GM21526 (cell line): ENCODE measurements around the gene ITGA11.

Source experiments
- ATAC-seq: cut with Tn5 transposase; IDR thresholded peaks from one replicate; pipeline ENCODE4 v1.9.1; 2021; ENCODE audit warnings: moderate library complexity; ENCODE audit not compliant: unreplicated experiment, low FRiP score

The ITGA11 gene

GRCh38 chr15:68302729-68303128, 129.2 kb downstream of the ITGA11 start:
- ATAC-seq: no peak

- ATAC-seq: no peak
These were observed 130.7 kb downstream of the ITGA11 start for GRCh38 chr15:68301301-68301700.

- no peak for ATAC-seq
These were observed 131.6 kb downstream of the ITGA11 start for GRCh38 chr15:68300115-68300940.

- peak; percentile 3 for ATAC-seq
These were observed 132.5 kb downstream of the ITGA11 start for GRCh38 chr15:68299436-68299835.

DNA sequence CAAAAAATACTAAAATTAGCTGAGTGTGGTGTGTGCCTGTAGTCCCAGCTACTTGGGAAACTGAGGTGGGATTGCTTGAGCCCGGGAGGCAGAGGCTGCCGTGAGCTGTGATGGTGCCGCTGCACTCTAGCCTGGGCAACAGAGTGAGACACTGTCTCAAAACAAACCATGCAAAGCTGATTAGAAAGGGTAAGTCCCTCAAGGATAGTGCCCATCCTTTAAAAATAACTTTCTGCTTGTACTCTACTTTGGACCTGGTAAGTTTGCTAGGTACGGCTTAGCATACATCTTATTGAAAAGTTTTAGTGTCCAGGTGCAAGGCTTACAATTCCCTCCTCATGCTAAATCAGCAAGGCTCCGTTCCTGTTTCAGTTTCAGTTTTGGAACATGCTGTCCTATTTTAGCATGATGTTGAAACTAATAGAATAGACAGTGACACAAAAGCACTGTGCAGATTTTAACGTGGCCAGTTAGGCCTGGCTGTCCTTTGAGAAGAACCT, 133.0 kb downstream of the ITGA11 start:
- peak; percentile 74 for ATAC-seq

- no peak for ATAC-seq
These were observed 133.6 kb downstream of the ITGA11 start for GRCh38 chr15:68298336-68298735.

- ATAC-seq: no peak
These were observed 136.8 kb downstream of the ITGA11 start for GRCh38 chr15:68295014-68295805.

DNA sequence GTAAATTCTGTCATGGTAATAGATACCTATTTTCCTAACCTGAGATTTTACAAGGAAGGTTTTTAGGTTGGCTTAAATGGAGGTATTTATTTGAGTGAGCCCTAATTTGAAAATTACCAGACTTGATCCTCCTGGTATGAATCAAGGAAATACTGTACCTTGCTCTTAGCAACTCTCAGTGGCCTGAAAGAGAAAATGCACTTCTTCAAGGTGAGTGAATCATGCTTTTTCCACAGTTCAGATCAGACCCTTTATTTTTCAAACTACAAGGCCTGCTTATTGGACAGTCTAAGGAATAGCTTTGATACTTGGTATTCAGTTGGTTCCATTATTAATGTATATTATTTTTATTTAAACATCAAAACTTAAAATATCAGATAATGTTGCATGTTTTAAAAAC, 139.0 kb downstream of the ITGA11 start:
- ATAC-seq: no peak

DNA sequence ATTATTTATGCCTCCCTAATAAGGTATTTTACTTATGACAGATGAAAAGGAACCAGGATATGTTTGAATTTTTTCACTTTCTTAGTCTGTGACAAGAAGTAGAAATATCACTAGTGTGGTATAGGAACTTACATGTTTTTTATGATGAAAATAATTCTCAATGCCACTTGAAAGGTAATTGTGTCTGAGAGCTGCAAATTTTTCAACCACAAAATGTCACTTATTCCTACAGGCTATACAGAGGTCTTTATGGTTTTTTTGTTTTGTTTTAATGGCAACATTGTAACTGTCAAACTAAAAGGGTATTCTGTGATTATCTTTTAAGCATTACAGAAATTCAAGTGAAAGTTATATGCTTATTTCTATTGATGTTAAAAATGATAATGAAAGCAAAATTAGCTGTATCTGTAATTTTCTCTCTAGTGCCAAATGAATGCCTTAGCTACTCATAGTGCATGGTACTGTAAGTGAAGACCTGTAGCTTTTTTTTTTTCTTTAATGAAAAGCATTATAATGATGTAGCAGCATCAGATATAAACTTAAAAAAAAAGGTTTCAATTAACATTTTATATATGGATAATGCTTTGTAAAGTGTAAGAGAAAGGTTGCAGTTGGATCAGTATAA, 139.7 kb downstream of the ITGA11 start:
- ATAC-seq: no peak

- no peak for ATAC-seq
These were observed 141.2 kb downstream of the ITGA11 start for GRCh38 chr15:68290715-68291114.

GRCh38 chr15:68289621-68290352, 142.2 kb downstream of the ITGA11 start:
- ATAC-seq: no peak

GRCh38 chr15:68289057-68289456, 142.9 kb downstream of the ITGA11 start:
- no peak for ATAC-seq

DNA sequence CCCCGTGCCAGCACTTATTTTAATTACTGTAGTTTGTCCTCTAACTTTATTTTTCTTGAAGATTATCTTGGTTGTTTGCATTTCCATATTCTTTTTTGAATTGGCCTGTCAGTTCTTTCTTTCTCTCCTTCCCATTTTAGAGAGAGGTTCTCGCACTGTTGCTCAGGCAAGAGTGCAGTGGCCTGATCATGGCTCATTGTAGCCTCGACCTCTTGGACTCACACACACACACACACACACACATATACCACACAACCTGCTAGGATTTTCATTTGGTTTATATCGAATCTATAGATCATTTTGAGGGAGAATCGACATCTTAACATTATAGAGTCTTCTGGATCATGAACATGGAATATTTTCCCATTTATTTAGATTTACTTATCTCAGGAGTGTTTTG, 145.7 kb downstream of the ITGA11 start:
- ATAC-seq: no peak

- no peak for ATAC-seq
These were observed 146.5 kb downstream of the ITGA11 start for GRCh38 chr15:68285259-68285980.

GRCh38 chr15:68284616-68285258, 147.2 kb downstream of the ITGA11 start:
- no peak for ATAC-seq

DNA sequence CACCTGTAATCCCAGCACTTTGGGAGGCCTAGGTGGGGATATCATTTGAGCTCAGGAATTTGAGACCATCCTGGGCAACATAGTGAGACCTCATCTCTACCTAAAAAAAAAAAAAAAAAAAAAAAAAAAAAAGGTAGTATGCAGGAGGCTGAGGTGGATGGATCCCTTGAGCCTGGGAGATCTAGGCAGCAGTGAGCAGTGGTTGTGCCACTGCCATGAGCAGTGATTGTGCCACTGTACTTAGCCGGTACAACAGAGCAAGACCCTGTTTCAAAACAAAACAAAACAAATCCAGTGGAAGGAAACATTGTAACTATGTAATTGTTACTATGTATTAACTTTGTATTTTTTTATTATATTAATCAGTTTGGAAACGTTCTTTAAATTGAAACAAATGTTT, 148.6 kb downstream of the ITGA11 start:
- ATAC-seq: no peak

GRCh38 chr15:68281008-68281407, 151.0 kb downstream of the ITGA11 start:
- no peak for ATAC-seq

DNA sequence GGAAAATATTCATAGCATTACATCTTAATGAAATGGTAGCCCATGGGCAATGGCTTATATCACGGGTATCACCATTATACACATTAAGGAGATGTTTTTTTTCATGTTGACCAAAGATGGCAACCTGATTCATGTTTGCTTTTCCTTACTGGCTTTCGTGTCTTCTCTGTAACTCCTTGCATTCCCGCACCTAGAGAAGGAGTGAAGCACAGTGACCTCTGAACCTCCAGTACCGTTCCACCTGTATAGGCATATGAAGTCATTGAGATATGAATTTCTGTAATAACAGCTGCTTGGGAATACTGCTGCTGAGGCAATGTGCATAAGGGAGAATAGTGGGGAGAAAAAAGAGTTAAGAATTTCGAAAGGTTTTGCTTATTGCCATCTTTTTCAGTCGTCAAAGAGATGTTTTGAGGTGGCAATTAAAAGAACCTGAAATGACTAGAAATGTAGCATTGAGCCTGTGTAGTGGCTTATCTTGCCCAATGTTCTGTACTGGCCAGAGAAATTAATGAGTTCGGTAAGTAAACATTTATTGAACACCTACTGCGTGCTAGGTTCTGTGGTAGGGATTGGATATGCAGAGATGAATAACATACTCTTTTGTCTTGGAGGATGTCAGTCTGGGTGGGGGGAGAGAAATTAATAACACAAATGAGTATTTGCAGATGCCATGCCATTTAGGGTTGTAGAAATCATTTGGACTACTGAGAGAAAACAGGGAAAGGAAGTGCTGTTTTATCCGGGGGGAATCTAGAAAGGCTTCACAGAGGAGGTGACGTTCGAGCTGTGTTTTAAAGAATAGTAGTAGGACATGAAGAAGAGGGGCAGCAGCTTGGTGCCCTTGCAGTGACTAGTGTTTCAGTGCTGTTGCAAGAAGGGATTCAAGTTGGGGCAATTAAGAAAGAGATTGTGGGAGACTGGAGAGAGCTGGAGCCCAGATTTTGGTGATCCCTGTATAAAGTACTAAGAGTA, 151.9 kb downstream of the ITGA11 start:
- no peak for ATAC-seq
